Measurements from ENCODE around the gene AGO3. TPM values are rescaled to one million over a fixed set of nuclear protein-coding genes. Genes with fewer than 3 reads are reported as not detected.

The AGO3 gene
- total RNA-seq, 1 experiment from 2014 or later = 50.1 TPM

- no peak overlapping the region for H3K4me2 ChIP-seq
- CTCF ChIA-PET = no interaction called here
- no peak overlapping the region for H2AFZ ChIP-seq
- 0 out of 2 replicates have a peak, but pooled peaks cover 3% of the 10 kb centered on the region for H3F3A ChIP-seq (ENCODE audit: insufficient read depth, low read depth)
- no peak for DNase-seq
- POLR2A ChIA-PET (ENCODE audit: unreplicated experiment) = no interaction called here
- H4K20me1 ChIP-seq (ENCODE audit: insufficient read depth) = no peaks in the 10 kb centered on the region
- peaks cover 23% of the 10 kb centered on the region; the same call in 1 of the 2 replicates for H3K36me3 ChIP-seq (ENCODE audit: low read depth)
- no TSS peak for BruUV-seq (replicated peaks)
- no peak for TF ChIP-seq EZH2 (IDR thresholded peaks at IDR 0.05; ENCODE audit: low read depth)
- TF ChIP-seq, protein P1, sequence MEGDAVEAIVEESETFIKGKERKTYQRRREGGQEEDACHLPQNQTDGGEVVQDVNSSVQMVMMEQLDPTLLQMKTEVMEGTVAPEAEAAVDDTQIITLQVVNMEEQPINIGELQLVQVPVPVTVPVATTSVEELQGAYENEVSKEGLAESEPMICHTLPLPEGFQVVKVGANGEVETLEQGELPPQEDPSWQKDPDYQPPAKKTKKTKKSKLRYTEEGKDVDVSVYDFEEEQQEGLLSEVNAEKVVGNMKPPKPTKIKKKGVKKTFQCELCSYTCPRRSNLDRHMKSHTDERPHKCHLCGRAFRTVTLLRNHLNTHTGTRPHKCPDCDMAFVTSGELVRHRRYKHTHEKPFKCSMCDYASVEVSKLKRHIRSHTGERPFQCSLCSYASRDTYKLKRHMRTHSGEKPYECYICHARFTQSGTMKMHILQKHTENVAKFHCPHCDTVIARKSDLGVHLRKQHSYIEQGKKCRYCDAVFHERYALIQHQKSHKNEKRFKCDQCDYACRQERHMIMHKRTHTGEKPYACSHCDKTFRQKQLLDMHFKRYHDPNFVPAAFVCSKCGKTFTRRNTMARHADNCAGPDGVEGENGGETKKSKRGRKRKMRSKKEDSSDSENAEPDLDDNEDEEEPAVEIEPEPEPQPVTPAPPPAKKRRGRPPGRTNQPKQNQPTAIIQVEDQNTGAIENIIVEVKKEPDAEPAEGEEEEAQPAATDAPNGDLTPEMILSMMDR (conservative IDR thresholded peaks at IDR 0.05) = no peak
- no peak overlapping the region for H3K27ac ChIP-seq
- H3K4me1 ChIP-seq (replicated peaks; ENCODE audit: insufficient read depth) = no peaks in the 10 kb centered on the region
- intact Hi-C loops (cut with micrococcal nuclease; ENCODE audit: unreplicated experiment) = no loop called here
- no peak overlapping the region for H3K4me3 ChIP-seq
- H3K27me3 ChIP-seq (ENCODE audit: insufficient read depth, low read depth) = no peaks in the 10 kb centered on the region
- H3K9me2 ChIP-seq (ENCODE audit: insufficient read depth) = no peaks in the 10 kb centered on the region
- H3K79me2 ChIP-seq (ENCODE audit: low read depth) = no peaks in the 10 kb centered on the region
- no peaks in the 10 kb centered on the region for H3K9me3 ChIP-seq (ENCODE audit: insufficient read depth, low read depth)
Measured at GRCh38 chr1:35901235-35901634, 29.7 kb upstream of the AGO3 start.

- Histone ChIP-seq H3K4me1 (replicated peaks; ENCODE audit: insufficient read depth) (no peaks in the 10 kb centered on the region), H3K27ac (no peak overlapping the region), H3F3A (ENCODE audit: insufficient read depth, low read depth) (0 out of 2 replicates have a peak, but pooled peaks cover 3% of the 10 kb centered on the region), H3K36me3 (ENCODE audit: low read depth) (peaks cover 23% of the 10 kb centered on the region), H3K79me2 (ENCODE audit: low read depth) (no peaks in the 10 kb centered on the region), H3K9me3 (ENCODE audit: insufficient read depth, low read depth) (no peaks in the 10 kb centered on the region), H3K4me3 (no peak overlapping the region), H4K20me1 (ENCODE audit: insufficient read depth) (no peaks in the 10 kb centered on the region), H2AFZ (no peak overlapping the region), H3K9me2 (ENCODE audit: insufficient read depth) (no peaks in the 10 kb centered on the region), H3K27me3 (ENCODE audit: insufficient read depth, low read depth) (no peaks in the 10 kb centered on the region), H3K4me2 (no peak overlapping the region)
- no TSS peak for BruUV-seq (replicated peaks)
- POLR2A ChIA-PET (ENCODE audit: unreplicated experiment) = no interaction called here
- no peak for DNase-seq
- CTCF ChIA-PET = interaction anchor here (0.7 kb wide), 2 partner anchors 9 to 102 kb away, joined by 3 to 17 read pairs; no protein-coding TSS in a partner anchor
- intact Hi-C loops (cut with micrococcal nuclease; ENCODE audit: unreplicated experiment) = no loop called here
- no peak for TF ChIP-seq EZH2 (IDR thresholded peaks at IDR 0.05; ENCODE audit: low read depth)
- TF ChIP-seq, protein P1 (conservative IDR thresholded peaks at IDR 0.05) = no peak
Measured at GRCh38 chr1:35902671-35903070, 28.2 kb upstream of the AGO3 start.

- DNase-seq = no peak
- no peaks in the 10 kb centered on the region for H3K9me3 ChIP-seq (ENCODE audit: insufficient read depth, low read depth)
- H3K9me2 ChIP-seq (ENCODE audit: insufficient read depth) = no peaks in the 10 kb centered on the region
- intact Hi-C loops (cut with micrococcal nuclease; ENCODE audit: unreplicated experiment) = no loop called here
- H3K36me3 ChIP-seq (ENCODE audit: low read depth) = peaks cover 20% of the 10 kb centered on the region
- H3K4me1 ChIP-seq (replicated peaks; ENCODE audit: insufficient read depth) = no peaks in the 10 kb centered on the region
- H3K79me2 ChIP-seq (ENCODE audit: low read depth) = no peaks in the 10 kb centered on the region
- no peak for TF ChIP-seq EZH2 (IDR thresholded peaks at IDR 0.05; ENCODE audit: low read depth)
- no peak overlapping the region for H2AFZ ChIP-seq
- no peak overlapping the region for H3K4me3 ChIP-seq
- no TSS peak for BruUV-seq (replicated peaks)
- no peaks in the 10 kb centered on the region for H4K20me1 ChIP-seq (ENCODE audit: insufficient read depth)
- no peaks in the 10 kb centered on the region for H3F3A ChIP-seq (ENCODE audit: insufficient read depth, low read depth)
- CTCF ChIA-PET = no interaction called here
- POLR2A ChIA-PET (ENCODE audit: unreplicated experiment) = no interaction called here
- no peaks in the 10 kb centered on the region for H3K27me3 ChIP-seq (ENCODE audit: insufficient read depth, low read depth)
- H3K4me2 ChIP-seq = no peak overlapping the region
- no peak overlapping the region for H3K27ac ChIP-seq
Measured at GRCh38 chr1:35914717-35915116, 16.2 kb upstream of the AGO3 start.

DNA sequence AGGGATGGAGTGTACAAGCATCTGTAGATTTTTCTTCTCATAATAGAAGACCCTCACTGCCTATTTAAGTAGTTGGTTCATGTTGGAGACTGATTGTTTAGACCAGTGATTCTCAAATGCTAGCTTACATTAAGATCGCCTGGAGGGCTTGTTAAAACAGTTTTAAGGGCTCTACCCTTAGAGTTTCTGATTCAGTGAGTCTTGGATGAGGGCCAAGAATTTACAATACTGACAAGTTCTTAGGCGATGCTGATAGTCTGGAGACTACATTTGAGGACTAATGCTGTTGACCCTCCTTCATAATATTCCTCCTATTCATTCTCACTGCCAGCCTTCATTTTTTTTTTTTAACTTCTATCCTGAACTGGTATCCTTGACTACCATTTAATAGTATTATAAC is 15.2 kb upstream of the AGO3 start:
- Histone ChIP-seq H4K20me1 (ENCODE audit: insufficient read depth) (no peaks in the 10 kb centered on the region), H3K4me1 (replicated peaks; ENCODE audit: insufficient read depth) (no peaks in the 10 kb centered on the region), H3K36me3 (ENCODE audit: low read depth) (peaks cover 20% of the 10 kb centered on the region), H3F3A (ENCODE audit: insufficient read depth, low read depth) (no peaks in the 10 kb centered on the region), H3K79me2 (ENCODE audit: low read depth) (no peaks in the 10 kb centered on the region), H3K9me3 (ENCODE audit: insufficient read depth, low read depth) (no peaks in the 10 kb centered on the region), H3K4me3 (no peak overlapping the region), H2AFZ (no peak overlapping the region), H3K27me3 (ENCODE audit: insufficient read depth, low read depth) (no peaks in the 10 kb centered on the region), H3K27ac (no peak overlapping the region), H3K4me2 (no peak overlapping the region), H3K9me2 (ENCODE audit: insufficient read depth) (no peaks in the 10 kb centered on the region)
- ChIA-PET CTCF (no interaction called here), POLR2A (ENCODE audit: unreplicated experiment) (no interaction called here)
- TF ChIP-seq EZH2 (IDR thresholded peaks at IDR 0.05; ENCODE audit: low read depth) = no peak
- TF ChIP-seq, protein P1 (conservative IDR thresholded peaks at IDR 0.05) = no peak
- intact Hi-C loops (cut with micrococcal nuclease; ENCODE audit: unreplicated experiment) = no loop called here
- BruUV-seq (replicated peaks) = no TSS peak
- DNase-seq = no peak
